ENCODE data around the gene CXXC5.
A peak's percentile ranks its signal among the peaks of the same experiment; 100 is the strongest.

Gene CXXC5

GRCh38 chr5:139653616-139654015 lies 5.5 kb downstream of the CXXC5 start:
- H3K27ac Mint-ChIP-seq = peak overlapping the region; percentile 93 to 96 (median 95)
- peaks cover 66% of the 10 kb centered on the region for H3K4me1 Mint-ChIP-seq
- H3K4me3 Mint-ChIP-seq = peak overlapping the region; percentile 79 to 98 (median 83)
- TF ChIP-seq, protein P1, sequence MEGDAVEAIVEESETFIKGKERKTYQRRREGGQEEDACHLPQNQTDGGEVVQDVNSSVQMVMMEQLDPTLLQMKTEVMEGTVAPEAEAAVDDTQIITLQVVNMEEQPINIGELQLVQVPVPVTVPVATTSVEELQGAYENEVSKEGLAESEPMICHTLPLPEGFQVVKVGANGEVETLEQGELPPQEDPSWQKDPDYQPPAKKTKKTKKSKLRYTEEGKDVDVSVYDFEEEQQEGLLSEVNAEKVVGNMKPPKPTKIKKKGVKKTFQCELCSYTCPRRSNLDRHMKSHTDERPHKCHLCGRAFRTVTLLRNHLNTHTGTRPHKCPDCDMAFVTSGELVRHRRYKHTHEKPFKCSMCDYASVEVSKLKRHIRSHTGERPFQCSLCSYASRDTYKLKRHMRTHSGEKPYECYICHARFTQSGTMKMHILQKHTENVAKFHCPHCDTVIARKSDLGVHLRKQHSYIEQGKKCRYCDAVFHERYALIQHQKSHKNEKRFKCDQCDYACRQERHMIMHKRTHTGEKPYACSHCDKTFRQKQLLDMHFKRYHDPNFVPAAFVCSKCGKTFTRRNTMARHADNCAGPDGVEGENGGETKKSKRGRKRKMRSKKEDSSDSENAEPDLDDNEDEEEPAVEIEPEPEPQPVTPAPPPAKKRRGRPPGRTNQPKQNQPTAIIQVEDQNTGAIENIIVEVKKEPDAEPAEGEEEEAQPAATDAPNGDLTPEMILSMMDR (IDR thresholded peaks at IDR 0.05; ENCODE audit: unreplicated experiment in 3 of 3) = no peak
- no peaks in the 10 kb centered on the region for H3K27me3 Mint-ChIP-seq (ENCODE audit: low read depth)
- no peaks in the 10 kb centered on the region for H3K9me3 Mint-ChIP-seq
- H3K36me3 Mint-ChIP-seq (ENCODE audit: low read depth) = peaks cover 4% of the 10 kb centered on the region

DNA sequence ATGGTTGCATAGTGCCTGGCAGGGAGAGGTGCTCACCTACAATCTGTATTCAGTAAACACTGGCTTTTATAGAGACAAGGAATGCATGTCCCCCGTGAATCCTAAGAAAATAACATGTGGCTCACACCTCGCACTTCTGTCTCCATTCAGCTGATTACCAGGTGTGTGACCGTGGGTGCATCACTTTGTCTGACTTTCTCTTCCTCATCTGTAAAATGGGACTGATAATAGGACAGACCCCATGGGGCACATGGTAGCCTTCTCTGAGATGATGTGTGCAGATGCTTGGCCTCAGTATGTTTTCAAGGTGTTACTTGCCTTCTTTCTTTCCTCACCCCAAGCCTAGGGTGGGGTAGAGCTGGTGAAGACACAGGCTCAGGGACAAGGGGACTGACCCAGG lies 6.3 kb downstream of the CXXC5 start:
- Mint-ChIP-seq H3K27me3 (ENCODE audit: low read depth) (no peaks in the 10 kb centered on the region), H3K36me3 (ENCODE audit: low read depth) (peaks cover 4% of the 10 kb centered on the region), H3K4me1 (peaks cover 73% of the 10 kb centered on the region), H3K4me3 (peak overlapping the region; percentile 79 to 98 (median 83)), H3K27ac (peak overlapping the region; percentile 93 to 96 (median 95)), H3K9me3 (no peaks in the 10 kb centered on the region)
- TF ChIP-seq, protein P1 (IDR thresholded peaks at IDR 0.05; ENCODE audit: unreplicated experiment in 3 of 3) = no peak

DNA sequence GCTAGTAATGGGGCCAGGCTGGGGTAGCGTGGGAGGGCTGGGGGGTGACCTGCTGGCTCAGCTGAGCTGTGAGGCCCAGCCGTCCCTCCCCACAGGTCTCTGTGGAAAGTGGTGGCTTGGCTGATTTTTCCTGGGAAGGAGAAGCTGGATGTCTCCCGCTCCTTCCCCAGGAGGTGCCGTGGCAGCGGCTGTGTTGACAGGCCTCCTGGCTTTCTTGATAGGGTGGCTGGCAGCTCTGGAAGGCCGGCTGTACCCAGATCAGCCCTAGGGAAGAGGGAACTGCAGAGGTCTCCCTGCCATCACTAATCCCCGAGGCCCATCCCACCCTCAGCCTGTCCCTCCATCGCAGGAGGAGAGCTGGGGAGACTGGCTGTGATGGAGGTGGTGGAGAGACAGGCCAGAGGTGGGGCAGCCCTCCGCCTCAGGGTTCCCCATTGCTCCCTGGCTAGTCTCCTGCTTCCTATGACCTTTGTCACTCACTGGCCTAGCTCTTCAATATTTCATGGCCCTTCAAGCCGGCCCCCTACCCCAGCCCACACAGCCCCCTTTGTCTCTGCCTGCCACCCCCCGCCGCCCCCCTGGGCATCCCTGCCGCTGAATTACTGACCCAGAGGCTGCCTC lies 6.8 kb downstream of the CXXC5 start:
- no peaks in the 10 kb centered on the region for H3K27me3 Mint-ChIP-seq (ENCODE audit: low read depth)
- TF ChIP-seq, protein P1 (IDR thresholded peaks at IDR 0.05; ENCODE audit: unreplicated experiment in 3 of 3) = no peak
- H3K27ac Mint-ChIP-seq = peak overlapping the region; percentile 93 to 96 (median 95)
- no peaks in the 10 kb centered on the region for H3K36me3 Mint-ChIP-seq (ENCODE audit: low read depth)
- H3K4me1 Mint-ChIP-seq = peaks cover 76% of the 10 kb centered on the region
- no peaks in the 10 kb centered on the region for H3K9me3 Mint-ChIP-seq
- peak overlapping the region; percentile 79 to 98 (median 83) for H3K4me3 Mint-ChIP-seq

- Mint-ChIP-seq H3K27me3 (ENCODE audit: low read depth) (no peaks in the 10 kb centered on the region), H3K4me1 (peaks cover 79% of the 10 kb centered on the region), H3K4me3 (peak overlapping the region; percentile 79 to 98 (median 83)), H3K9me3 (no peaks in the 10 kb centered on the region), H3K36me3 (ENCODE audit: low read depth) (no peaks in the 10 kb centered on the region), H3K27ac (peak overlapping the region; percentile 93 to 96 (median 95))
- TF ChIP-seq, protein P1 (IDR thresholded peaks at IDR 0.05; ENCODE audit: unreplicated experiment in 3 of 3) = no peak
Measured at GRCh38 chr5:139655727-139656271, 7.7 kb downstream of the CXXC5 start.

DNA sequence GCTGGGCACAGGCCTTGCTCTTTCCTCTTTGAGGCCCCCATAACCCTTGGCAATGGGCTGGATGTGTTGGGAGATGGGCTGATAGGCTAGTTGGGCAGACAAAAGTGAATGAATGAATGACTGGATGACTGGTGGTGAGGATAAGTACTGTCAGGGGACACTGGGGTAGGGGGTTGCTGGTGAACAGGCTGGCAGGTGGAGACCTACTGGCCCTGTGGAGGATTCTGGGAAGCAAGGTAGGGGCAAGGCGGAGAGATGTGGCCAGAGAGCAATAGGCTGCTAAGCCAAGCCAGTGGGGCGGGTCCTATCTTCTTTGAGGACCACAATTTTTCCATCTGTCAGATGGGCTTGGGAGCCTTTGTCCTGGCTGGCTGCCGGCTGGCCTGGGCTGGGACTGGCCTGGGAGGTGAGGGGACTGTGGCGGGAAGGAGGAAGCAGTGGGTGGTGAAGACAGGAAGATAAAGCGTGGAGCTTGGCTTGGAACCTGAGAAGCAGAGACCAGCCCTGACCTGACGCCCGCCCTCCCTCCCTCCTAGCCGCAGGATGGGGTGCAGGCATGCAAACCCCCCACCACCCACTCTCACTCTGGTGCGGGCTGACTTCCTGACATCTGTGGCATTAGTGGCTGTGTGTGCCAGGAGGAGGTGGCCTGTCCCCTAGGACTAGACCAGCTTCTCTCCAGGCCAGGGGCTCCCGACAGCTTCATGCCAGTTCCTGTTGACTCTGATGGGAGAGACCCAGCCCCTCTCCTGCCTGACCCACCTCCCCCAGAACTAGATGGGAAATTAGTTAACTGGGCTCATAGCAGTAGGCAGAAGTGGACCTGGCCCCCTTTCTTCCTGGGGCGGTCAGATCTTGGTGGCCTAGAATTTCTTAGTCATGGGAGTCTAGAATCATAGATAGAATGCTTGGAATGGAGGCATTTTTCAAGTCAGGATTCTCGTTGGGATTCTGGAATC lies 9.5 kb downstream of the CXXC5 start:
- Mint-ChIP-seq H3K4me1 (peaks cover 80% of the 10 kb centered on the region), H3K36me3 (ENCODE audit: low read depth) (no peaks in the 10 kb centered on the region), H3K27ac (peak overlapping the region; percentile 82 to 97 (median 95)), H3K27me3 (ENCODE audit: low read depth) (no peaks in the 10 kb centered on the region), H3K9me3 (no peaks in the 10 kb centered on the region), H3K4me3 (peak overlapping the region; percentile 5 to 70 (median 57))
- TF ChIP-seq, protein P1 (IDR thresholded peaks at IDR 0.05; ENCODE audit: unreplicated experiment in 3 of 3) = no peak
